RWPE1 (cell line): ENCODE data around the gene APOB.
"Not testable (repeated sequence)": the region's sequence is repeated elsewhere in the genome, so short reads cannot be mapped to it uniquely, and the experiment has no call there.

Experiments
- CTCF ChIA-PET: fragments of 350-600 bp; sonication (Branson Sonifier 250); formaldehyde crosslinking; extraction: SDS; loops from one replicate; lab custom pipeline; 2021; lab: Yijun Ruan, JAX
- POLR2A ChIA-PET: fragments of 400-600 bp; formaldehyde crosslinking; extraction: SDS; loops from one replicate; lab custom pipeline; 2020; ENCODE audit warnings: antibody characterized with exemption; ENCODE audit not compliant: low non-redundant PET; lab: Yijun Ruan, JAX
- DNase-seq: peaks from one replicate; pipeline ENCODE4 v3.0.0; 2012; ENCODE audit warnings: low spot score
- H3K27ac ChIP-seq: fragments of 450-650 bp; 2 replicates; pipeline ENCODE4 v1.5.1; 2017
- TF ChIP-seq, protein P1 (sequence below): fragments of 450-650 bp; conservative IDR thresholded peaks from 2 replicates; pipeline ENCODE4 v1.5.1; 2017; ENCODE audit warnings: low read depth, mild to moderate bottlenecking

Gene APOB

GRCh38 chr2:21034156-21034971 is 9.5 kb downstream of the APOB start:
- TF ChIP-seq, protein P1, sequence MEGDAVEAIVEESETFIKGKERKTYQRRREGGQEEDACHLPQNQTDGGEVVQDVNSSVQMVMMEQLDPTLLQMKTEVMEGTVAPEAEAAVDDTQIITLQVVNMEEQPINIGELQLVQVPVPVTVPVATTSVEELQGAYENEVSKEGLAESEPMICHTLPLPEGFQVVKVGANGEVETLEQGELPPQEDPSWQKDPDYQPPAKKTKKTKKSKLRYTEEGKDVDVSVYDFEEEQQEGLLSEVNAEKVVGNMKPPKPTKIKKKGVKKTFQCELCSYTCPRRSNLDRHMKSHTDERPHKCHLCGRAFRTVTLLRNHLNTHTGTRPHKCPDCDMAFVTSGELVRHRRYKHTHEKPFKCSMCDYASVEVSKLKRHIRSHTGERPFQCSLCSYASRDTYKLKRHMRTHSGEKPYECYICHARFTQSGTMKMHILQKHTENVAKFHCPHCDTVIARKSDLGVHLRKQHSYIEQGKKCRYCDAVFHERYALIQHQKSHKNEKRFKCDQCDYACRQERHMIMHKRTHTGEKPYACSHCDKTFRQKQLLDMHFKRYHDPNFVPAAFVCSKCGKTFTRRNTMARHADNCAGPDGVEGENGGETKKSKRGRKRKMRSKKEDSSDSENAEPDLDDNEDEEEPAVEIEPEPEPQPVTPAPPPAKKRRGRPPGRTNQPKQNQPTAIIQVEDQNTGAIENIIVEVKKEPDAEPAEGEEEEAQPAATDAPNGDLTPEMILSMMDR: no peak
- no peak overlapping the region for H3K27ac ChIP-seq
- POLR2A ChIA-PET: no interaction called here
- DNase-seq: no peak
- CTCF ChIA-PET: interaction anchor here (1.7 kb wide), 1 partner anchor 8 kb away, joined by 4 read pairs; no protein-coding TSS in a partner anchor

DNA sequence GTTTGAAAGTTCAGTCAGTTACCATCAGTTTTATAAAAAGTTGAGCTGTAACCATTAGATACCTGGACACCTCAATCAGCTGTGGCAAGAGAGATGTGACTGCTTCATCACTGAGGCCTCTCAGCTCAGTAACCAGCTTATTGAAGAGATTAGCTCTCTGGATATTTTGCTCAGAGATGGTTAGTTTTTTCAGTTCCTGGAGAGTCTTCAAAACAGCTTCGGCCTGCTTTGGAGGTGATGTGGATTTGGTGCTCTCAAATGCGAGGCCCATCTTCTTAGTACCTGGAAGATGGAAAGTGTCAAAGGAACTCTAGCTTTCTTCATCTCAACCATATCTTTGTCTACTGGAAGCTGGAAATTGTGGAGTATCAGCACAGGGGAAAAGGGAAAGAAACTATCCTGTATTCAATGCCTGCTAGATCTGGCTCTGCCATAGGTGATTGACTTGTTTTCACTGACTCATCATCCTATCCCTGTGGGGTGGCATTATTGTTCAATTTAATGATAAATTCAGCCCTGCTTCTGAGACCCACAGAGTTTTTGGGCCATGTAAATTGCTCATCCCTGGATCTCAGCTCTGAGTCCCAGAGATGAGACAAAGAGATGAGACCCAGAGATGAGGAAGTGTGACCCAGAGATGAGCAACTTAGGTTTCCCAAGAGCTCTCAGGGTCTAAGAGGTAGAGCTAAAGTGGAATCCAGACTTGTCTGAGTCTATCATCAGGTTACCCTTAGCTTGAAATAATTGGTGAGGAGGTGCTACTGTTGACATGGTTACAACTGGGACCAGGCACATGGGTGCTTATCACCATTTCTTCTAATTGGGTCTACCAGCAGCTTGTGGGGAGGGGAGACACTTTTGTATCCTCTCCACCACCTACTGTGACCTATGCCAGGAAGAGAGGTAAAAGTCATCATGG is 10.4 kb downstream of the APOB start:
- ChIA-PET CTCF (interaction anchor here (1.7 kb wide), 1 partner anchor 9 kb away, joined by 4 read pairs; no protein-coding TSS in a partner anchor), POLR2A (no interaction called here)
- H3K27ac ChIP-seq: no peak overlapping the region
- TF ChIP-seq, protein P1: no peak
- no peak for DNase-seq

DNA sequence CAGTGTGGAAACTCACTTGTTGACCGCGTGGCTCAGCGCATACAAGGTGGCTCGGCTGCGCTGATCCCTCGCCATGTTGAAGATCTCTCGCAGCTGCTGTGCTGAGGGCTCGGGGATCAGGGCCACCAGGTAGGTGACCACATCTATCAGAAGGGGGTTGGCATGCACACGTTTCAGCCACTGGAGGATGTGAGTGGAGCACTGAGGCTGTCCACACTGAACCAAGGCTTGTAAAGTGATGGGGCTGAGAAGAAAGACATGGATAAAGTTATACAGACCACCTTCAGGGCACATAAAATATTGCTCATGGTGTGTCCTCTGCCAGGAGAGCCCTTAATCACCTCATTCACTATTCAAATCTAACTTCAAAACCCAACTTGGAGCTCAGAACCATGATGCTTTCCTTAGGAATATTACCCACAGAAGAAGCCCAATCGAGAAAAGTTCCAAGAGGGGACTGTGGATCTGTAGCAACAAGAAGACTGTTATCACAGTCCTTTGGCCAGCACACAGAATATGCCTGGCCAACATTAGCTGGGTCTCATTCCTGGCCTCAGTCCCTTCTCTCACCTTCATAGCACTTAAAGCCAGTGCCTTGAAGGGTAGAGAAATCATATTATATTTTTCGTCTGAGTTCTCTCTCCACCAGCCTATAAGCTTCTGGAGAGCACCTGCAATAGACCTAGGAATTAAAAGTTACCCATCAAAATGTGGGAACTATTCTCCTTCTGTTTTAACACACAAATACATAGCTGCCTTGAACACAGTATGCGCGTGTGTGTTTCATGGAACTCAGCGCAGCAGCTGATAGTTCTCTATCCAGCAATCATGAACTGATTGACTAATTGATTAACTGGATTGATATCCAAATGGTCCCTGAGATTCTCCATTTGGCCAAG is 11.3 kb downstream of the APOB start:
- ChIA-PET CTCF (interaction anchor here (0.6 to 1.7 kb wide), 2 partner anchors 10 to 47 kb away, joined by 4 to 6 read pairs; no protein-coding TSS in a partner anchor), POLR2A (no interaction called here)
- no peak overlapping the region for H3K27ac ChIP-seq
- no peak for DNase-seq
- TF ChIP-seq, protein P1: no peak

DNA sequence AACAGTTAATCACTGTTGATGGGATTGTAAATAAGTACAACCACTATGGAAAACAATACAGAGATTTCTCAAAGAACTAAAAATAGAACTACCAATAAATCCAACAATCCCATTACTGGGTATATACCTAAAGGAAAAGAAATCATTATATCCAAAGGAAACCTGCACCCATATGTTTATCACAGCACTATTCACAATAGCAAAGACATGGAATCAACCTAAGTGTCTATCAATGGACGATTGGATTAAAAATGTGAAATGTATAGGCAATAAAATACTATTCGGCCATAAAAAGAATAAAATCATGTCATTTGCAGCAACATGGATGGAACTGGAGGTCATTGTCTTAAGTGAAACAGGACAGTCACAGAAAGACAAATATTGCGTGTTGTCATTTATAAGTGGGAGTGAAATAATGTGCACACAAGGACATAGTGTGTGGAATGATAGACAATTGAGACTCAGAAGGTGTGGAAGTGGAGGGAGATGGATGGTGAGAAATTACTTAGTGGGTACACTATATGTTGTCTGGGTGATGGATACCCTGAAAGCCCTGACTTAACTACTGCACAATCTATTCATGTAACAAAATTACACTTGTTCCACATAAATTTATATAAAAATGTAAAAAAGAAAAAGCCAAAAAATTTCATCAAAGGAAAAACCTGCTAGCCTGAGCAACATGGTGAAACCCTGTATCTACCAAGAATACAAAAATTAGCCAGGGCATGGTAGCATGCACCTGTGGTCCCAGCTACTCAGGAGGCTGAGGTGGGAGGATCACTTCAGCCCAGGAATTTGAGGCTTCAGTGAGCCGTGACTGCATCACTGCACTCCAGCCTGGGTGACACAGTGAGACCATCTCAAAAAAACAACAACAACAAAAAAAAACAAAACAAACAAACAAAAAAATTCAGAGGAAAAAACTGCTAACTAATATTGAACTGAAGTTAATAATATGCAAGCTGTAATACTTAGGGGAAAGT is 12.6 kb downstream of the APOB start:
- TF ChIP-seq, protein P1: no peak
- POLR2A ChIA-PET: no interaction called here
- H3K27ac ChIP-seq: no peak overlapping the region
- CTCF ChIA-PET: interaction anchor here (0.6 kb wide), 1 partner anchor 46 kb away, joined by 6 read pairs; no protein-coding TSS in a partner anchor
- no peak for DNase-seq

- ChIA-PET POLR2A (no interaction called here), CTCF (interaction anchor here (0.6 kb wide), 1 partner anchor 369 kb away, joined by 3 read pairs; no protein-coding TSS in a partner anchor)
- TF ChIP-seq, protein P1: no peak
- no peak overlapping the region for H3K27ac ChIP-seq
- no peak for DNase-seq
Measured at GRCh38 chr2:21029519-21029918, 14.4 kb downstream of the APOB start.

DNA sequence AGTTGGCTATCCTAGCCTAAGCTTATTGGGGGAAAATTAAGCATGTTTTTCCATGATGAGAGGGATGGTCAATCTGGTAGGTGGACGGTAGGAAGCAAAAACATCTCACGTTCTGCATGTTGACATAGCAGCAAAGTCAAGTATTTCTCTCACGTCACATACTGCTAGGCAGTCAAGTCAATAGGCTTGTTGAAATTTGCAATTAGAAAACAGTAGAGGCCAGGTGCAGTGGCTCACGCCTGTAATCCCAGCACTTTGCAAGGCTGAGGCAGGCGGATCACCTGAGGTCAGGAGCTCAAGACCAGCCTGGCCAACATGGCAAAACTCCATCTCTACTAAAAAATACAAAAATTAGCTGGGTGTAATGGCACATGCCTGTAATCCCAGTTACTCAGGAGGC is 14.9 kb downstream of the APOB start:
- DNase-seq, H3K27ac ChIP-seq, POLR2A ChIA-PET: not testable (repeated sequence)
- CTCF ChIA-PET: interaction anchor here (0.6 kb wide), 2 partner anchors 350 to 368 kb away, joined by 3 read pairs; no protein-coding TSS in a partner anchor
